SIG-M5 treated with dmso at 0.1 percent for 504 hours (cell line): ENCODE results near the gene MACROD2.

Experiments used
- DNase-seq: peaks from one replicate; lab custom pipeline; 2025; ENCODE audit not compliant: unreplicated experiment; lab: John Stamatoyannopoulos, UW

Gene MACROD2

DNA sequence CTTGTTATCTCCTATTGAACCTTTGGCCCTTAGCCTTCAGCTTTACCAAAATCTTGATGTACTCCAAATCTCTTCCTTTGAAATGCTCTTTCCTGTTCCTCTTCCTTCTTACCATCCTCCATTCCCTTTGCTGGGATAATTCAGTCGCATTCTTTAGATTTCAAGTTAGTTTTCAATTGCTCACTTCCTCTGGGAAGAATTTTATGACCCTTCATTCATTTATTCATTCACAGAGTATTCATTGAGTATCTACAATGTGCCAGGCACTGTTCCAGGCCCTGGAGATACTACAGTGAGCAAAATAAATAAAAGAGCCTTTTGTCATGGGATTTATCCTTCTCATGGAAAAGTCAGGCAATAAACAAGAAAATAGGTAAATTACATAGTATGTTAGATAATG lies 890.3 kb downstream of the MACROD2 start:
- no peak for DNase-seq

GRCh38 chr20:14888134-14888533 lies 892.8 kb downstream of the MACROD2 start:
- DNase-seq = no peak

DNA sequence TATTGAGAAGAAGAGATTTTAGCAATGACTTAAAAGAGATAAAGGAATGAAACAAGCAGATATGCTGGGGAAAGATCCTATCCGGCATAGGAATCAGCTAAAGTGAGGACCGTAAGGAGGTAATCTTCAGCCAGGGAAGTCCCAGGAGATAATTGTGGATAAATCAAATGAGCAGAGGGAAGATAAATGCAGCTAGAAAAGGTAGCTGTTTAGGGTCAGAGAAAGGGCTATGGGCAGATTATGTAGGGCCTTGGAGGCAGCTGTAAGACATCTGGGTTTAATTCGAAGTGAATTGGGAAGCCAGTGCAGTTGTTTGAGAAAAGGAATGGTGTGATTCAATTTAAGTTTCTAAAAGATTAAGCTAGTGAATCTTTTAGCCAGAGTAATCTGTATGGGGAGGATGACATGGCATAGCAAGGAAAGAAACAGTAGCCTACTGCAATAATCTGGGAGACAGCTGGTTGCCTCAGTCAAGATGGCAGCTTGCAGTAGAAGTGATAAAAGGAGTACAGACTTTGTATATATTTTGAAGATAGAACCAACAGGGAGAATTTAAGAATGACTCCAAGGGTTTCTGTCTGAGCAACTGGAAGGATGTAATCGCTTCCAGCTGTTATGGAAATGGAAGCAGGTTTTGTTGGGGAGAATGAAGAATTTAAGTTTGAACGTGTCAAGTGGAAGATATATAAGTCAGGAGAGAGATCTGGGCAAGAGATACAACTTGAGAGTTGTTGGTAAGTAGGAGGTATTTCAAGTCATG lies 894.4 kb downstream of the MACROD2 start:
- DNase-seq = no peak

DNA sequence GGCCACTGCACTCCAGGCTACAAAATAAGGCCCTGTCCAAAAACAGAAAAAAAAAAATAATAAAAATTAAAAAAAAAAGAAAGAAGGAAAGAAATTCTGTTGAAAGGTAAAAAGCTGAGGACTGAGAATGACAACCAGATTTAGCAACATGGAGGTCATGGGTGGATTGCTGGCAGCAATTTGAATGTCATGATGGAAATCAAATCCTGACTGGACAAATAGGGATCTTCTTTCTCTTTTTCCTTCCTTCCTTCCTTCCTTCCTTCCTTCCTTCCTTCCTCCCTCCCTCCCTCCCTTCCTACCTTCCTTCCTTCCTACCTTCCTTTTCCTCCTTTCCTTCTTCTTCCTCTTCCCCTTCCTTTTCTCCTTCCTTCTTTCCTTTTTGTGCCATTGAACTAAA lies 895.4 kb downstream of the MACROD2 start:
- DNase-seq = no peak

GRCh38 chr20:14892782-14893181 lies 897.5 kb downstream of the MACROD2 start:
- no peak for DNase-seq

GRCh38 chr20:14896569-14896968 lies 901.3 kb downstream of the MACROD2 start:
- DNase-seq = no peak

- no peak for DNase-seq
Observed at GRCh38 chr20:14897608-14898007, 902.3 kb downstream of the MACROD2 start.

DNA sequence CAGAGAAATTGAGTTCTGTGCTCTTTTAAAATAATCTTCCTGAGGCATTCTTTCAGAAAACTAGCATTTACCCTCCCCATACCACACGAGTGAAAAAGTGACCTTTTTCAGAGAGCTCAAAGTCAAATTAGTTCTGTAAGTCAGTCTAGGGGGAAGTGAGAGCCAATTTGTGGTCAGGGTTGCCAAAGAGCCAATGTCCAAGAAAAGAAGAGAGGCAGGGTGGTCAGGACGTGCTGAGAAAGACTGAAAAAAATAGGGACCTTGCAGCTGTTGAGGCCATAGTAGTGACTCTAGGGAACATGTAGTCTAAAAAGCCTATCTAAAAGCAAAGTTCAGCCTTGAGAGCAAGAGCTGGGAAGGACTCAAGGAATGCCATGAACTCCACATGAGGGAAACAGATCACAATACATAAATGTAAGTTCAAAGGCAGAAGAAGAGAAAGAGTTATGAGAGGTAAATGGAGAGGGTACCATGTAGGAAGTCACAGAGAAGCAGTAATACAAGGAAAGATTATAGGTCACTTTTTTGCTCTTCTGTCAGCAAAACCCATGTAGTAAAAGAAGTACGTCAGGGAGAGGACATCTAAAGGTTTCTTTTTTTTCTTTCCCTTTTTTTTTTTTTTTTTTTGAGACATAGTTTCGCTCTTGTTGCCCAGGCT lies 907.2 kb downstream of the MACROD2 start:
- peak; percentile 72 for DNase-seq

DNA sequence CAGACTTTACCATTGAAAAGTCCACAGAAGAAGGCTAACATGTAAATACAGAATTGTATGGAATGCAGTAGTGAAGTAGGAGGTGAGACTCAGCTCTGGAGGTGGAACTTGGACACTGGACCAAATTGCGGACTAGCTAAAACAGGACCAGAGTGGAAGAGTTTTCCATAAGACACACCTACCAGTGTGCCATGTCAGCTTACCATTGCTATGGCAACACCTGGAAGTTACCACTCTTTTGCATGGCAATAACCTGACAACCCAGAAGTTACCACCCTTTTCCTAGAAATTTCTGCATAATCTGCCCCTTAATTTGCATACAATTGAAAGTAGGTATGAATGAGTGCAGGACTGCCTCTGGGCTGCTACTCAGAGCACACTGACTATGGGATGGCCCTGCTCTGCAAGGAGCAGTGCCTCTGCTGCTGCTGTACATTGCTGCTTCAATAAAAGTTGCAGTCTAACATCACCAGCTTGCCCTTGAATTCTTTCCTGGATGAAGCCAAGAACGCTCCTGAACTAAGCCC lies 911.7 kb downstream of the MACROD2 start:
- DNase-seq = no peak

DNA sequence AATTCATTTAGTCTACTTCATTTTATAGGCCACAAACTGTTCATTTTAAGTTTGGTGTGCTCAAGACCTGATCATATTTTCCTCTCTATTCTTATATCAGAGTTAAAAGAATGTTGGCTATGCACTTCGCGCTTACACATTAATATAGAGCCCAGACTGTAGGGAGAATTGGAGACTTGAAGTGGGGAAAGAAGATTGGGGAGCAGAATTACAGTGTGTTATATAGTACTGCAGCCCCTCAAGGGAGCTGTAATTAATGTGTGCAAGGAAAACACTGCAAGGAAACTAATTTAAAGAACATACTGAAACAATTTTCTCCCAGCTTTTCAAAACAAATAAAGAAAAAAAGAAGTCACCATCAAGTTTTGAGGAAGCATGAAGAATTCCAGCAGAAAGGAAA lies 914.8 kb downstream of the MACROD2 start:
- DNase-seq = no peak

- no peak for DNase-seq
Observed at GRCh38 chr20:14913896-14914620, 918.7 kb downstream of the MACROD2 start.

GRCh38 chr20:14914633-14915032 lies 919.3 kb downstream of the MACROD2 start:
- no peak for DNase-seq

GRCh38 chr20:14915356-14915755 lies 920.0 kb downstream of the MACROD2 start:
- DNase-seq = no peak

- no peak for DNase-seq
Observed at GRCh38 chr20:14916360-14916920, 921.1 kb downstream of the MACROD2 start.

DNA sequence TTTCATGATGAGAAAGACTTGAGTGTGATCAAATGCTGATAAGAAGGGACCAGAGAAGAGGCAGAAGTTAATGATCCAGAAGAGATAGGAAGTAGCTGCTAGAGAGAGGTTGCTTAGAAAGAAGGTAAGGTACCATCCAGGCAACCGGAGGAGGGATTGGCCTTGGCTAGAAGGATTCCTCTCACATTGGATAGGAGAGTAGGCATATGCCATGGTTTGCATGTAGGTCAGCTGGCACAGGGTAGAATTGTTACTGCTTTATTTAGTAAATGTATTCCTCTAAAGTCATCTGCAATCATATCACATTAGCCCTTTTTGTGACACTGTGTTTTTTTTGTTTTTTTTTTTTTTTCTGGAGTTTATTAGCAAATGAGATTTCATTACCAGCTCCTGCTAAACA lies 923.0 kb downstream of the MACROD2 start:
- DNase-seq = no peak

- DNase-seq = no peak
Observed at GRCh38 chr20:14918976-14919375, 923.7 kb downstream of the MACROD2 start.

DNA sequence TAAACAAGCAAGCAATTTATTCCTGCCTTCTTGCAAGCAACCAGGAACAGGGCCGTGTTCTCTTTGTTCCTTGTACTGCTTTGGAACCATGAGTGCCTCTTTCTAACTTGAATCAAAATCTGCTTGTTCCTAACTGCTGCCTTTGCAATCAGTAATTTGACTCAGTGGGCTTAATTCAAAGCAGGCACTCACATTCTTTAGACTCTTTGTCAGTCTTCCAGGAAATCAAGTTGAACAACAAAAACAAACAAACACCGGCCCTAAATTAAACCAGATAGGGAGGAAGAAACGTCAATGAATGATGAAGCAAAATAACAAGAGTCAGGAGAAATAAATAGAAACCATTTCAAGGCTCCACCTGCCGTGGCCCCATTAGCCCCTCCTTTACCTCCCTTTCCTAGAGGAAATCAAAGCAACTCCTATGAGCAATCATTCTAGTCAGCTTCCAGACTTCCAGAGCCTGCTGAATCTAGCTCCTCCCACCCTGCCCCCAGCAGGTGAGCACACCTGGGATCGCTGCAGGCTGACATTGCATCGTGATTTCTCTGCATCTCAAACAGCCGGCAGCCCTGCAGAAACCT lies 924.3 kb downstream of the MACROD2 start:
- DNase-seq = no peak

DNA sequence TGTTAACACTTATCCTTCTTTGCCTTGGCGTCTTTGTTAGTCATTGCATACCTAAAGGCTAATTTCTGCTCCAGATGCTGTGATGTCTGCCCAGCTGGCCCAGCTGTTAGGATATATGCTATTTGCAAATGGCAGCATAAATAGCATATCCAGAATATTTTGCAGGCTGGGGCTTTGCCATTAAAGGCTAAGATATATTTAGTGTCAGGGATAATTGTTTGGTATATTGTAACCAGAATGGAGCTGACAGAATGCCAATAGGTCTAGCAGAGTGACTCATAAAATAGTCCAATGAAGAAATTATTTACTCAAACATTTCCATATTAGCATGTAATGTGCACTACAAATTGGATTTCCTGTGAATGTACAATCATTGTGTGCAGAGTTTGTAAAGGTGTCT lies 926.2 kb downstream of the MACROD2 start:
- no peak for DNase-seq

DNA sequence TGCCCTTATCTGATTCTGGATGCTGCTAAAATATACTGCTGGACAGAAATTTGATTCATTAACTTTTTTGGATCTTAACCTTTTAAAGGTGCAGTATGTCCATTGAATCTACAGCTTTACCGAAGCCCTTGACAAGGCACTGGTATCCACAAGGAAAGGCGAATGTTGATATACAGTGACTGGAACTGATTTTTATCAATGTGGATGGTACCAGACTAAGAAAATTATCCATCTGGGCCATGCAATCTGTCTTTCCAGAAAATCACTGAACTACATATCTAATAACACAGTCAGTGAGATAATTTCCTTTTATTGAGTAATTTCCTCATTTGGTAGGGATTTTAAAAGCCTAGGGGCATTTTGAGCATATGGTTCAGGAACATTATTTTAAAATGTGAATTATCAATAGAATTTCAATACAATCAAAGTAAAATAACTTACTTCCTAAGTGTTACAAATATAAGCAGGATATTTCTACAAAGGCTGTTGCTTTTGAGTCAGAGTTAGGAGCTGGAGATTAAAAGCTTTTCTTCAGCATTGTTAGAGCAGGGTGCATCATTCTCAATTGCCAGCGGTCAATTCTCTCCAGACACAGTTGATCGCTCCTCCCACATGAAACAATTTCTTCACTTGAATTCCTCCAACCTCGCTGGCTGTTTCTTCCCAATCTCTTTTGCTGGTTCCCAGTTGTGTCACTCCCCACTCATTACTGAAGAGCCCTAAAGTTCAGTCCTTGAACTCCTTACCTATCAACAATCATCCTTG lies 927.4 kb downstream of the MACROD2 start:
- DNase-seq = no peak

- no peak for DNase-seq
Observed at GRCh38 chr20:14924433-14924832, 929.1 kb downstream of the MACROD2 start.
